Measurements from ENCODE around the gene SYNGR1.

Gene SYNGR1

GRCh38 chr22:39315389-39315788 lies 34.4 kb upstream of the SYNGR1 start:
- POLR2A ChIA-PET = interaction anchor here (0.6 to 6.6 kb wide), 11 partner anchors 9 to 213 kb away, joined by 3 to 87 read pairs (median 3); partner anchors contain the start of gene TAB1
- peak overlapping the region; percentile 35 for H3K4me3 ChIP-seq (ENCODE audit: low read depth, low read length)
- no peak for DNase-seq (ENCODE audit: low read depth, low spot score)
- no peak for TF ChIP-seq CTCF (IDR thresholded peaks at IDR 0.05; ENCODE audit: insufficient read depth, low read length, missing control alignments)
- CTCF ChIA-PET = interaction anchor here (0.7 to 8.1 kb wide), 23 partner anchors 10 to 312 kb away, joined by 3 to 258 read pairs (median 5); partner anchors contain the start of genes CBX7 and TAB1

GRCh38 chr22:39316440-39317083 lies 33.2 kb upstream of the SYNGR1 start:
- DNase-seq (ENCODE audit: low read depth, low spot score) = no peak
- CTCF ChIA-PET = interaction anchor here (0.6 to 8.1 kb wide), 35 partner anchors 11 to 313 kb away, joined by 3 to 258 read pairs (median 5); partner anchors contain the start of genes CBX7, SYNGR1 and TAB1
- TF ChIP-seq CTCF (IDR thresholded peaks at IDR 0.05; ENCODE audit: insufficient read depth, low read length, missing control alignments) = peak; percentile 92
- peak overlapping the region; percentile 89 for H3K4me3 ChIP-seq (ENCODE audit: low read depth, low read length)
- POLR2A ChIA-PET = interaction anchor here (0.6 to 6.6 kb wide), 16 partner anchors 6 to 569 kb away, joined by 3 to 87 read pairs (median 8); partner anchors contain the start of genes ATF4, CBX7 and TAB1

GRCh38 chr22:39317084-39317774 lies 32.6 kb upstream of the SYNGR1 start:
- DNase-seq (ENCODE audit: low read depth, low spot score) = no peak

GRCh38 chr22:39317775-39318506 lies 31.9 kb upstream of the SYNGR1 start:
- DNase-seq (ENCODE audit: low read depth, low spot score) = no peak
- POLR2A ChIA-PET = interaction anchor here (0.6 to 6.6 kb wide), 31 partner anchors 8 to 1621 kb away, joined by 3 to 87 read pairs (median 6); partner anchors contain the start of genes ATF4, CBX7, MIEF1 and SYNGR1
- TF ChIP-seq CTCF (IDR thresholded peaks at IDR 0.05; ENCODE audit: insufficient read depth, low read length, missing control alignments) = no peak
- CTCF ChIA-PET = interaction anchor here (0.6 to 8.1 kb wide), 22 partner anchors 8 to 448 kb away, joined by 3 to 258 read pairs (median 5); partner anchors contain the start of genes SYNGR1 and TAB1
- H3K4me3 ChIP-seq (ENCODE audit: low read depth, low read length) = peak overlapping the region; percentile 89

More at GRCh38 chr22:39317084-39317774, 32.6 kb upstream of the SYNGR1 start:
- no peak for TF ChIP-seq CTCF (IDR thresholded peaks at IDR 0.05; ENCODE audit: insufficient read depth, low read length, missing control alignments)
- ChIA-PET CTCF (interaction anchor here (0.6 to 8.1 kb wide), 28 partner anchors 7 to 448 kb away, joined by 3 to 258 read pairs (median 5); partner anchors contain the start of genes CBX7, SYNGR1 and TAB1), POLR2A (interaction anchor here (0.6 to 6.6 kb wide), 17 partner anchors 7 to 1620 kb away, joined by 3 to 87 read pairs (median 9); partner anchors contain the start of genes ATF4, CBX7 and MIEF1)
- H3K4me3 ChIP-seq (ENCODE audit: low read depth, low read length) = peak overlapping the region; percentile 89

GRCh38 chr22:39318507-39319283 lies 31.1 kb upstream of the SYNGR1 start:
- no peak for DNase-seq (ENCODE audit: low read depth, low spot score)
- ChIA-PET POLR2A (interaction anchor here (0.5 to 6.6 kb wide), 32 partner anchors 9 to 556 kb away, joined by 3 to 87 read pairs (median 6); partner anchors contain the start of genes ATF4, SYNGR1 and TAB1), CTCF (interaction anchor here (0.9 to 8.1 kb wide), 13 partner anchors 9 to 449 kb away, joined by 3 to 258 read pairs (median 9); partner anchors contain the start of gene TAB1)
- peak overlapping the region; percentile 89 for H3K4me3 ChIP-seq (ENCODE audit: low read depth, low read length)
- TF ChIP-seq CTCF (IDR thresholded peaks at IDR 0.05; ENCODE audit: insufficient read depth, low read length, missing control alignments) = no peak
